HG03378 (cell line): ENCODE results near the gene KLF3.
A peak's percentile ranks its signal among the peaks of the same experiment; 100 is the strongest.

Experiments
- ATAC-seq: cut with Tn5 transposase; IDR thresholded peaks from one replicate; pipeline ENCODE4 v1.9.1; 2021; ENCODE audit warnings: mild to moderate bottlenecking, moderate library complexity; ENCODE audit not compliant: unreplicated experiment

KLF3 gene

DNA sequence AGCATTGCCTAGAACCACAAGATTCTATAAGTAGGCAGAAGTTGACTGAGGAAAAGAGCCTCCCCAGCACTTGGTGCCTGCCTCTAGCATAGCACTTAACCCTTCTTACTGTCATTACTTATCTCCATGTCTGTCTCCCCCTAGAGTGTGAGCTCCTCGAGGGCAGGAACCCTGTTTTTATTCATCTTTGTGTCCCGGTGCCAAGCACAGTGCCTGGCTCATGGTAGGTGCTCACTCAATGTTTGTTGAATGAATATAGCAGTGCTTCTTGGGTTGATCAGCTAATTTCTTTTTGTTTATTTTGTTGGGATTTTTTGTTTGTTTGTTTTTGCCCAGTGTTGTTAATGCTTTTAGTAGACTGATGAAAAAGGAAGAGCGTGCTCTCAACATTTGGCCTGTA is 30.3 kb downstream of the KLF3 start:
- no peak for ATAC-seq

DNA sequence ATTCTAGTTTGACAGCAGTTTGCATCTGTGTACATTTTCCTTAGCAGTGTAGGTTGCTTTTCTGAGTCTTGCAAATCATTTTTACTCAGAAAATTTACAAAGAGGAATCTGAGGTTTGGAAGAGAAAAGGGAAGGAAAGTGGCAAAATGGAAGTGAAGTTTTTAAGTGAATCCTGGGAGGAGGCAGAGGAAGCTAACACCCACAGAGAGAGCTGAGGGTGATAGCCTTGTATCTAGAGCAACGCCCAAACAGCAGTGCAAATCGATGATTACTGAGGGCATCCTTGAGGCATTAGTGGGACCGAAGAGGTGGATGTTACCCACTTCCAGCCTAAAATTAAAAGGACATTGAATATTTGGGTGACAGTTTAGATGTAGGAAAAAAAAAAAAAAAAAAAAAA is 31.8 kb downstream of the KLF3 start:
- no peak for ATAC-seq

DNA sequence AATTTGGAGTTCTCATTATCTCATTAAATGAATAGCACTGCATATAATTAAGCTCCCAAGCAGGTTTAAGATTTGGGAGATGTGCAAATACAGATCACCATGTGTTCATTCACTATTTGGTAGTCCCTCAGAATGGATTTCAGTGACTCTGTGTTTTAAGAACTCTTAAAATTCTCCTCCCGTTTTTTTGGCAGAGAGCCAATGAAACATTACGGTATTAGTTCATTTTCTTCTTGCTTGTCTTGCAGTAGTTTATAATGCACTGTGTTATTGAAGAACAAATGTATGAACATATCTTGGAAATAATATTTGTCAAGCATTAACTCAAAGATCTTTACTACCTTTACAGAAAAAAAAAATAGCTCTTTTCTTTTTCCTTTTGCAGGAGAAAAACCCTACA is 32.7 kb downstream of the KLF3 start:
- no peak for ATAC-seq

DNA sequence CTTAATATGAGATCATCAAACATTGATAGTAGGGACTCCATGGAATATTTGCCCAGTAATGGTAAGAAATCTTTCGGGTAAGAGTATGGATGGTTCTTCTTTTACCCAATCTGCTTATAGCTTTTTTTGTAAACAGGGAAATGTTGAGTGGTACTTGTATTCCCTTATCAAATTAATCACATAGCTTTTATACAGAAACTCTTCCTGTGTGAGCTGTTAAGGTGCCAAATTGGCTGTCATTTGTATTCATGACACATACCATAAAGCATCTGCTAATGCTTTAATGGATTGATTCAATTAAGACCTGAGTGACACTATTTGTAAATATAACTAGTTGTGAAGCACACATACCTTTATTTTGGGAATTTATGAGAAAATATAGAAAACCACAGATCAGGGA is 34.2 kb downstream of the KLF3 start:
- no peak for ATAC-seq

DNA sequence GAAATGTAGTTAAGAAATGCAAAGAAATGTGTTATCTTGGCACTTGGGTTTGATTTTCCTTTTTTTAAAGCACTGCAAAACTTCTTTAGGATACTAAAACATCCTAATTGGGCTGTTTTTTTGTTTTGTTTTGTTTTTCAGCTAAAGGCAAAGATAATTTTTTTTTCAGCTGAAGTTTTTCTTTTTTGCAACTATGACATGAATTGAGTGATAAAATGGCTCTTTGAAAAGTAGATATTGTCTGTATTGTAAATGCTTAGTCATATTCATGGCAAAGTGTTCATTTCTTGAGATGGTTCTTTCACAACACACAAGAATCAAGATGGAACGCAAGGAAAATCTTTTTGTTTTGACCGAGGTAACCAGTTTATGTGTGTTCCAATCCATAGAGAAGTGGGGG is 35.1 kb downstream of the KLF3 start:
- no peak for ATAC-seq

DNA sequence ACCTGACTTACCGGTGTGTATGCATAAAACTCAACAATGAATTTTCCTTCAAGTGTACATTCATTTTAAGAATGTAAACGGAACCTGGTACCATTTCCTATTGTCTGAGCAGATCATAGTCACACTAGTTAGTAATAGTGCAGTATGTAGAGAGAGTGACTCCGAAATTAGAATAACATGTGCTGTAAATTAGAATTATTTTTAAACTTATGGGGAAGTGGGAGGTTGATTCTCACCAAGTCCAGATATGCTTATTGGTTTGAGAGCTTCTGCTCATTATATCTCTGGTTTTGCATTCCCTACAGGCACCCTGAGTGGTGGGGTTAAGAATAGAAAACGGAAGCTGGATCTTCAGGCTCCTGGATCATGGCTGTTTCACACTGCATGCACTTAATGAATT is 39.6 kb downstream of the KLF3 start:
- ATAC-seq, result no peak

DNA sequence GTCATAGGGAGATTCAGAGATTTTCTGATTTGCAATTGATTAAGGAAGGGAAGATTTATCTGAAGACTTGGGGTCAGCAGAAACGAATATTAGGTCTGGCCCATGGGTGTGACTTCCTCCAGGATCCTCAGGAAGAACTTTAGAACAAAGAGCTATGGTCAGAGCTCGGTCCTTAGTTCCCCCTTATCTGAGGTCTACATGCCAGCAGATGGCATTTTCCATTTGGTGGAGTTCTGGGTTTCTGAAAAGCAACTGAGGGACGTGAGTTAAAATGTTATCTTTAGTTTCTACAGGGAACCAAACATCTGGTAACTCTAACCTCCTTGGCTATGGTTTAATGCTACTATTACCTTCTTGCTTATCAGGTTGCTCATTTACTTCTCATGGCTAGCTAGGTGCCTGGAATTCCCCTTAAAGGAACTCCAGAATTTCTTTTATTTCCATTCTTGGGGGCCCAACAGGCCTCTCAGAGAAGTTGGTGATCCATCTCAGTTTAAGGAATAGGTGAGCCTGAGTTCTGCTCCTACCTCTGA is 40.7 kb downstream of the KLF3 start:
- ATAC-seq, result no peak

DNA sequence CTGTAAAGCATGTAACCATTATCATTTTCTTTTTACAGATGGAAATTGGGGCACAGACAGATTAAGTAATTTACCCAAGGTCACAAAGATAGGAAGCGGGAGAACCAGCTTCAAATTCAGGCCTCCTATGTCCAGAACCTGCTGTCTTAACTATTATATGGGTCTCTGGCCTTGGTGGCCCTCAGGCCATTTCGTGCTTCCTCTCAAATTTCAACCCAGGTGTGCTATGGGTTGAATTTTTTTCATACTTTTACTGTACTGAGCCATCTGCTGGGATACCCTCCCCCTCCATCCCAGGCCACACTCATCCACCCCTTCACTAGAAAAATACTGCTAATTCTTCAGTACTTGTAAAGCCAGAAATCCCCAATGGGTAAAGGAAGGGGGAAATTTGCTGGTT is 42.3 kb downstream of the KLF3 start:
- ATAC-seq, result no peak

DNA sequence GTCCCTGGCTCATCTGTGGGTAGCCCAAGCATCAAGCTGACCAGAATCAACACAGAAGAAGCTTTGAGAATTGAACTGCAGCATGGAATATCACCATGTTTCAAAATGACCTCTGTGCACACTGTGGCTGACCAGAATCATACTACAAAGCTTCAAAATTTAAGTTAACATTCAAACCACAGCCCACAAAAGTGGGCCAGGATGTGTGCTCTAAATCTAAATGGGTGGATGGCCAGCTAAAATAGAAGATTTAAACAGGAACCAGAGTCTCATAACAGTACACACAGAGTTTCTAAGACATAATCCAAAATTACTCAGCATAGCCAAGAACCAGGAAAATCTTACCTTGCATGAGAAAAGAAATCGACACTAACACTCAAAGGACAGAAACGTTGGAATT is 46.1 kb downstream of the KLF3 start:
- ATAC-seq, result peak; percentile 76

DNA sequence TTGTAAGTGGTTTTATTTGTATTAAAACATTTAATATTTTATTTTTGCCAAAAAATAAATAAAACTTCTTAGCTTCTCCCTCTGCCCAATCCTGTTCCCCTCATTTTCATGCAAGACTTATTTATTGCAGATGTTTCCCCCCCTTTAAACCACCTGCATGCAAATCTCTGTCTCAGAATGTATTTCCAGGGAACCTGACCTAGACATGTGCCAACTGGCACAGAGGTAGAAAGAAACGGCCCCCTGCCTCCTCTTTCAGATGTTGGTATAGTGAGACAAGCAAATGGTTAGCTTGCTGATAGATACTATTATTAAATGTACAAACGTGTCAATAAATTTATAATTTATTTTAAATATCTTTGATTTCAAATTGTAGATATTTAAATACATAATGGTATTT is 47.1 kb downstream of the KLF3 start:
- ATAC-seq, result no peak

DNA sequence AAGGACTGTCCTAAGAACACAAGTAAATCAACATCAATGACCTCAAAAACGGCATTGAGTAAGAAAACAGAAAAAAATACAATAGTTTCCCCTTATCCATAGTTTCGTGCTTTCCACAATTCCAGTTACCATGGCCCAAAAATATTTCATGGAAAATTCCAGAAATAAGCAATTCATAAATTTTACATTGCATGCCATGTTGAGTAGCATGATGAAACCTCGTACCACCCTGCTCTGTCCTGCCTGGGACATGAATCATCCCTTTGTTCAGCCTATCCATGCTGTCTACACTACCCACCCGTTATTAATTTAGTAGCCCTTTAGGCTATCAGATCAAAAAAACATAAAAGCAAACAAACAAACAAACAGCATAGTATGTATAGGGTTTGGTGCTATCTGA is 51.1 kb downstream of the KLF3 start:
- no peak for ATAC-seq

DNA sequence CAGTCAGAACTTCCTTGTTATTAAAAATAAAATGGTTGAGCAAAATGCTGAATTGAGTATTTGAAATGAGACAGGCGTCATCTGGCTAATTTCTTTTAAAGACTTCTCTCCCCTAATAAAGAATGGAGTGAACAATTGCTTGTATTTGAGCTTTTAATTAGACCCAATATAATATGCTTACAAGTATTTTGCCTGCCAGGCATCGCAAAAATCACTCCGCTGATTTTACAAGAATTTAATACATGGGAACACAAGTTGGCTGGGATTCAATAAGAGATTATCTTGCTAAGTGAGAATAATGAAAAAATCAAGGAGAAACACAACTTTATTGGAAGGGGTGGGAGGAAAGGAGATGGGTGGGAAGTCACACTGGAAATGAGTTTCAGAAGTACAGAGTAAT is 52.3 kb downstream of the KLF3 start:
- ATAC-seq, result no peak

DNA sequence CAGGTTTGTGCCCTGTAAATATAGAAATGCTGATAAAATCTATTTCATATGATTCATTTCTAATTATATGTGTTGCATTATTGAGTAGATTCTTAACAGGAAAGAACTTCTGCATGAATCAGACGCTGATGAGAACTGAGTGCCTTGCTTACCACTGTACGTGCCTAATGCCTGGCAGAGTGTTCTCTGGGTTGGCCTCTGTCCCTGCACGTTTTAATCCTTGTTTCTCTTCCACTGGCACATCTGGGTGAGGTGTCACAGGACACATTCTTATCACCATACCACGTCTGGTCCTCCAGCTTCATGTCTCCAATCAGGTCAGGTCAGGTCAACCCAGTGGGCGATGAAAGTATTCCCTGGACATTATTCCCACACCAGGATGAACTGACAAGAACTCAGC is 53.6 kb downstream of the KLF3 start:
- no peak for ATAC-seq

DNA sequence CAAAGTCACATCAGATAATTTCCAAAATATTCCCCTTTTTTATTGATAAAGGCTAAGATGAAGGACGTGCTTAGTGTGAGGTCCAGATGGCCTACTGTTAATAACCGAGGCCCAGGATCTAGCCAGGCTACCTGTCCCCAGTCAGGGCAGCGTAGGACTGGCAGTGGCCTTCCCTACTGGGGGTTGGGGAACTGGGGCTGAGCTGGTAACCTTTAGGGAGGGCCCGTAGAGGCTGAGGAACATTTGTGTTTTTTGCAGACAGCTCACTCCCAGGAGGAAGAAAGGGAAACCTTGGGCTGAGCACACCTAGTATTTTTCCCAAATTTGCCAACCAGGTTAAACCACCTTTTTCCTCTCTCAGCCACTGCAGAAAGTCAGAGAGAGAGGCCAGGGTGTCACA is 59.1 kb downstream of the KLF3 start:
- no peak for ATAC-seq

DNA sequence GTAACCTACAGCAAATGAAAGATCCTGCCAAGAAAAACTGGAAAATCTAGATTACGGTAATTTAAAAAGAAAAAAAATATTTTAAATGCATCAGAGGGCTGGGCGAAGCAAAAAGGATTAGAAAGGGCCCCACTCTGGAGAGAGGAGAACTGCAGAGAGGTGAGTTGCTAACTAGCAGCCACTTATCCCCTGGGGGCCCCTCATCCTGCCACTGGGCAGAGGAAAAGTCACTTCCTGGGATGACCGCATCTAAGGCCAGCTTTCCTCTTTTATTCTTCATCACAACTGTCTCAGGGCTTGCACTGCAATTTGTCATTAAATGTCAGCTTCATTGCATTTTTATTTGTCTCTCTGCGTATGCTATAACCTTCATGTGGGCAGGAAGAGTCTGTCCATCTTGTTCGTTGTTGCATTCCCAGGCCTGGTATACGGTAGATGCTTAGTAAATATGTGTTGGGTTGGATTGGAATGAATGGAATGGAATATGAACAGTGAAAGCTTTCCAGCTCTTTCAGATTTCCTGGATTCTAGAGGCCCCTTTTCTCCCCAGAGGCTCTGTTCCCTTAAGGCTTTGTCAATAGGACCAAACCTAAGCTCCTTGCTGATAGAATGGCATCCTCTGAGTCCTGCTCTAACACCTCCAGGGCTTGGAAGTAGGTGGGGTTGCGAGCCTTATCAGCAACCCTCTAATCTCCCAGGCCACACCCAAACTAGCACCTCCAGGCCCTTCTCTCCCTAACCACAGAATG is 59.9 kb downstream of the KLF3 start:
- ATAC-seq, result no peak

DNA sequence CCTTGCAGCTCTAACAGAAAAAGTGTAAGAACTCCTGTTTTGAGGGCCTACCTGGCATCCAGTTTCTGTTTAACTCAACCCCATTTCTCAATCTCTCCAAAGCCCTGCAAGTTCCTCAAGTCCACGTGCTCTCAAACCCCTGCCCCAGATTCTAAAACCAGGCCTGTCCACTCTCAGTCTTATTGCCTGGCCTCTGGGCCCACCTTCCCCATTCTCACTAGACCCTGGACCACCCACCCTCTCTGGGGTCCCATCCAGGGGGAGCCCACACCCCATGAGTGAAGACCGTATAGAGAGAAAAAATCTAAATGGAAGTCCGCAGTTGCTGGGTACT is 60.4 kb downstream of the KLF3 start:
- no peak for ATAC-seq

DNA sequence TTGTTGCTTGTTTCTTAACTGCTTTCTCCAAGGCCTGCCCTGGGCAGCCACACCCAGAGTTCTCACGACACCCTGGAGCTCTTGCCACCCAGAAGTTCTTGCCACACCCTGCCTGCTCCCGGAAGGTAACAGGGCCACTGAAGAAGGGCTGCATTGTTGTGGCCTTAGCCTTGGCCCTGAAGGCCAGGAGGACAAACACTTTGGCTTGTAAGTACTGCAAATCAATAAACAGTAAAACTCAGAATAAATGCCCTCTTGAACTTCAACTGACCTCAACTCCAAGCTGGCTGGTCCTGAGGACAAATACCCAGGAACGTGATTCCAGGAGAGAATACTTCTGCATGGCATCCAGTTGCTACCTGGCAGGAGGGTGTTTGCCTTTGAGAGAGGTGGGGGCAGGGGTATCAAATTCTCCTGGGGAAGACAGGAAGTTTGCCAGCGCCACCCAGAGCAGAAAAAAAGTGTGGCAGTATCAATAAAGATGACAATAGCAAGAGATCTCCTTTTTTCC is 64.7 kb downstream of the KLF3 start:
- ATAC-seq, result no peak

DNA sequence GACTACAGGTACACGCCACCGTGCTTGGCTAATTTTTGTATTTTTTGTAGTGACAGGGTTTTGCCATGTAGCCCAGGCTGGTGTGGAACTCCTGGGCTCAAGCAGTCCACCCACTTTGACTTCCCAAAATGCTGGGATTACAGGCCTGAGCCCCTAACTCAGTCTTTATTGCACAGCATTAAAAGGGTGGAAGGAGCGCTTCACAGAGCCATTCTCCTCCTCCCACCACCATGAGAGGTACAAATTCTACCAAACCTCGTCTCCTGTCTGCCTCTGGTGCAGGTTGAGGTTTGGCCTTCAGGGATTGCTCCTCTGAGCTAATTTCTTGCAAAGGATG is 66.5 kb downstream of the KLF3 start:
- no peak for ATAC-seq

DNA sequence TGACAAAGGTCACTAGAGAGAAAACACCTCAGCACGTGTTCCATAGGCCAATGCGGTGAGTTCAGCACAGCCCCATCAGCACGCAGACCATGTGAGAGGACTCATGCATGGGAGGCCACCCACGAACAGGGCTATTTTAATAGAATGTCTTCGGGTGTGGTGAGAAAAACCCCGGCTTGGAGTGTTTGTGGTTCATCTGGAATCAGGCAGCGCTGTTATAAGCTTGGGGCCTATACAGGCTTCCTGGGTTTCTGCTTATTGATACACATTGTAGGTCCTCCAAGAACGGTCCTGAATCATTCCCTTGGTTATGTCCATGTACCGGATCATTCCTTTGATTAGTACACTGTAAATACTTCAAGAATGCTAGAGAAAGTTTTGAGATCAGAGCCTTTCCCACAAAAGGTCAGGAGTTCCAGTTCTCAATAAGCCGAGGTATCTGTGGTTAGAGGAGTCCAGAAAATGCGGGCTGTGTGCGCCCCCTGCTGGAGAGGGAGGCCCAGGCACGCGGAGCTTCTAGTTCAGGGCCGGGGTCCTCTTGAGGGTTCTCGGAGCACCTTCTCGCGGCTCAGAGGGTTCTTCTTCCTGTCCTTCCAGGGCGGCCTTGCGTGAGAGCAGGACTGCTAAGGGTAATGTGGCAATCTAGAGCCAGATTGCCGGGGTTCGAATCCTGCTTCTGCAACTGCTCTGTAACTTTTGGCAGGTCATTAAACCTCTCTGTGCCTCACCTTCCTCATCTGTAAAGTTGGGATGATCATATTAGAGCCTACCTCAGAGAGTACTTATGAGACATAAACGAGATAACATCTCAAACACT is 67.0 kb downstream of the KLF3 start:
- ATAC-seq, result peak; percentile 94

DNA sequence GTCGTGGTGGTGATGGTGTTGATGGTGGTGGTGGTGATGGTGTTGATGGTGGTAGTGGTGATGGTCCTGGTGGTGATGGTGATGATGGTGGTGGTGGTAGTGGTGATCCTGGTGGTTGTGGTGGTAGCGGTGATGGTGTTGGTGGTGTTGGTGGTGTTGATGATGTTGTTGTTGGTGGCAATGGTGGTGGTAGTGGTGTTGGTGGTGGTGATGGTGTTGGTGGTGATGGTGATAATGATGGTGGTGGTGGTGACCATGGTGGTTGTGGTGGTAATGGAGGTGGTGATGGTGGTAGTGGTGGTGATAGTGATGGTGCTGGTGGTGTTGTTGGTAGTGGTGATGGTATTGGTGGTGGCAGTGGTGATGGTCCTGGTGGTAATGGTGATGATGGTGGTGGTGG is 69.7 kb downstream of the KLF3 start:
- ATAC-seq, result no peak

DNA sequence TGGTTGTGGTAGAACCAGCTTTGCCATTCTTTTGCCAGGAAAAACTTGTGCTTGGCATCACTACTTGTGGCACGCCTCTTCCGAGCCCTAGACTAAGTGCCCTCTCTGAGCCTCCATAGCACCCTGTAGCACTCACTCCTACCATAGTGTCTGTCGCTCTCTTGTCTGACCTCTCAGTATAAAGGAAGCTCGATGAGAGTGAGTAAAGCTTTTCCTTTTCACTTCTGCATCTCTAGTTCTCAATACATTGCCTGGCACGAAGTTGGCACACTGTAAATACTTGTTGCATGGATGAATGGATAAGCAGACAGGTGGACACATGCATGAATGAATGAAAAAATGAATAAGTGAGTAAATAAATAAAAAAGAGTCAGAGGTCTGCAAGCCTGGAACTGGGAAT is 70.4 kb downstream of the KLF3 start:
- no peak for ATAC-seq

DNA sequence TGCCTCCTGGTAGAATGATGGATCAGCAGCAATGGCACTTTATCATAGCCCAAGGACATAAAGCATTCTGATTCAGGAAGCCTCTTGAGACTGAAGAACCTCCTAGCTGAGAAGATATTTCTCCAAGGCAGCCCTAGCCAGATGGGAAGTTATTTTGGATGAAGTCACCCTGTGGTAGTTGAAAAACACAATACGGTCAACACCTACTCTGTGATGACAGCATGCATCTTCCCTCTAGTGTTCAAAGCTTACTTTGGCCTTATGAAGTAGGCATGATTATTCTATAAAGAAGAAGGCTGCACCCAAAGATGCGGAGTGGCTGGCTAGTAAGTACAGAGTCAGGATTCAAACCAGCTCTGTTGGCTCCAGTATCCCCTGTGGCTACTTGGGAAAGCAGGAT is 70.9 kb downstream of the KLF3 start:
- ATAC-seq, result no peak
